Activated CD4-positive, alpha-beta T cell treated with anti-CD3 and anti-CD28 coated beads for 36 hours (primary cell): Measurements from ENCODE around the gene RPS4Y1. TPM values are rescaled to one million over a fixed set of nuclear protein-coding genes. Genes with fewer than 3 reads are reported as not detected.

Experiments
- ATAC-seq: fragments of 200-7000 bp; cut with Tn5 transposase; one replicate; pipeline ENCODE4 v1.10.0; 2021; ENCODE audit warnings: mild to moderate bottlenecking, moderate library complexity
- CTCF ChIA-PET: fragments of 350-600 bp; sonication (Branson Sonifier 250); formaldehyde crosslinking; loops from one replicate; lab custom pipeline; 2021; ENCODE audit warnings: antibody characterized with exemption; lab: Charles Lee
- POLR2A ChIA-PET: fragments of 350-600 bp; sonication (Branson Sonifier 250); formaldehyde crosslinking; loops from one replicate; lab custom pipeline; 2021; ENCODE audit warnings: antibody characterized with exemption, inconsistent platforms; lab: Charles Lee
- DNase-seq: peaks from one replicate; pipeline ENCODE4 v3.0.0-alpha.2; 2020
- H3K27ac Mint-ChIP-seq: one replicate; pipeline ENCODE4 v1.8.0; 2021; ENCODE audit warnings: mixed read lengths
- H3K27me3 Mint-ChIP-seq: one replicate; pipeline ENCODE4 v1.8.0; 2021; ENCODE audit warnings: mixed read lengths
- H3K36me3 Mint-ChIP-seq: one replicate; pipeline ENCODE4 v1.8.0; 2021; ENCODE audit warnings: low read depth, mixed read lengths
- H3K4me1 Mint-ChIP-seq: one replicate; pipeline ENCODE4 v1.8.0; 2021; ENCODE audit warnings: mixed read lengths
- H3K4me3 Mint-ChIP-seq: one replicate; pipeline ENCODE4 v1.8.0; 2021; ENCODE audit warnings: mild to moderate bottlenecking, moderate library complexity, mixed read lengths
- H3K9me3 Mint-ChIP-seq: one replicate; pipeline ENCODE4 v1.8.0; 2021; ENCODE audit warnings: low read depth, mixed read lengths
- intact Hi-C, 2 experiments: fragments of 100-400 bp; cut with DNase I in 1 of 2; cut with micrococcal nuclease in 1 of 2; formaldehyde crosslinking; loops; one replicate each; pipeline versions ENCODE4 v1.14.2 to v1.15.1; 2022 to 2024; cut with DNase I, micrococcal nuclease
- total RNA-seq, 2 experiments: library from RNA; stranded (reverse); gene quantifications; one replicate each; pipeline ENCODE4 v1.2.3, GENCODE V29; 2021

Gene RPS4Y1
- total RNA-seq, 2 experiments from 2014 or later, result 286 to 350 TPM

DNA sequence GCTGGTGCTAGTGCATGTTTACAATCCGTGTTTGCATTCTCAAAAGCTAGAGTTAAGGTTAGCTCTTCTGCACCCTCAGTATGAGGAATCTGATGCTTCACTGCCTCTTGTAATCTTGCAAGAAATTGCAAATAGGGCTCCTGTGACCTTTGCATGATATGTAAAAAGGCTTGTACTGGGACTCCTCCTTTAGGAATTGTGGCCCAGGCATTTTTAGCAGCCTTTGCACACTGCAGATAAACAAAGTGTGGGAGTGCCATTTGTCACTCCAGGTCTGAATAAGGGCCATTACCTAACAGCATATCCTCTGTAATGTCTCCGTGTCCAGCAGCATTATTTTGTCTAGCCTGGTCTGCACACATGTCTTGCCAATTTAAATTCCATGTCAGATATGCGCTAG, 44.5 kb downstream of the RPS4Y1 start:
- H3K27me3 Mint-ChIP-seq, result no peaks in the 10 kb centered on the region
- peaks cover 3% of the 10 kb centered on the region for H3K9me3 Mint-ChIP-seq
- DNase-seq (no peak), ATAC-seq (no peak)
- CTCF ChIA-PET, result no interaction called here
- intact Hi-C loops, result loop anchor here in 1 of 2 experiments (5.0 kb wide), 1 partner anchor 51 kb away; the partner anchor contains the start of gene ZFY
- H3K4me1 Mint-ChIP-seq, result peaks cover 20% of the 10 kb centered on the region
- no peak overlapping the region for H3K27ac Mint-ChIP-seq
- H3K4me3 Mint-ChIP-seq, result no peak overlapping the region
- H3K36me3 Mint-ChIP-seq, result peaks cover 7% of the 10 kb centered on the region
- POLR2A ChIA-PET, result no interaction called here

DNA sequence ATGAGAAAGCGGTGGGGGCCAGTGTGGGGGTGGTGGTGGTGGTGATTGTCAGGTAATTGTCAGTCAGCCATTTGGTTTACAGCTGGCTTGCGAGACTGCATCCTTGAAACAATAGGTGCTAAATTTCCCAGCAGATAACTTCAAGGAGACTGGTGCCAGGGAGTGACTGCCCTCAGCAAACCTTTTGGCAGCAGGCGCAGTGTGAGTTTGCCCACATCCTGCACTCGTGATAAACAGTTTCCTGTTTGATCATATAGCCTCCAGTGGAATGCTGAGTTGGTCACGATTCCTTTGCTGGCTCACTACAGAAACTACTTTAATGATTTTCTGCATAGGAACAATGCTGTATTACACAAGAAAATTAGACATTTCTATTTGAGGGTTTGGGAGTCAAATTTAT, 46.0 kb downstream of the RPS4Y1 start:
- peaks cover 3% of the 10 kb centered on the region for H3K9me3 Mint-ChIP-seq
- ChIA-PET POLR2A (no interaction called here), CTCF (interaction anchor here (0.6 kb wide), 1 partner anchor 27 kb away, joined by 3 read pairs; no protein-coding TSS in a partner anchor)
- H3K36me3 Mint-ChIP-seq, result peaks cover 5% of the 10 kb centered on the region
- H3K27me3 Mint-ChIP-seq, result no peaks in the 10 kb centered on the region
- H3K4me1 Mint-ChIP-seq, result peaks cover 20% of the 10 kb centered on the region
- DNase-seq (peak; percentile 62), ATAC-seq (peak; percentile 55)
- H3K27ac Mint-ChIP-seq, result peak overlapping the region; percentile 96
- intact Hi-C loops, result loop anchor here (1.0 to 5.0 kb wide), 2 partner anchors 46 to 50 kb away; partner anchors contain the start of genes RPS4Y1 (in 1 of the 2) and ZFY (in 1 of the 2)
- H3K4me3 Mint-ChIP-seq, result peak overlapping the region; percentile 58

DNA sequence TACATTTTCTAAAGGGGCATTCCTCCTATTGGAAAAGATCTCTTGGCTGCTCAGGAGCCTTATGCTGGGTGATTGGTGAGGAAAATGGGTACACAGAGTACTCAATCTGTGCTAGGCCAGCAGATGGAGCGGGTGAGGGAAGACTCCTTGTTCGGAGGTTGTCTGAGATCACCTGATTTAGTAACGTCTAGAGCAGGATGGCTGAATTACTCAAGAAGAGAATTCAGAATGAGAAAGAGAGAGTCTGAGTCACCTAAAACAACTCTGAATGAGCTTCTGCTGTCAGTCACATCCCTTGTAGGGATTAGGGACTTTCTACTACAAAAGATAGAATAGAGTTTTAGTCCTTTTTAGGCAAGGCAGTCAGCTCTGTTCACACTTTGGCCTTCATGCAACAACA, 46.6 kb downstream of the RPS4Y1 start:
- intact Hi-C loops, result loop anchor here (1.0 to 5.0 kb wide), 3 partner anchors 47 to 49 kb away; partner anchors contain the start of genes RPS4Y1 (in 1 of the 2) and ZFY (in 1 of the 2)
- DNase-seq (peak; percentile 57), ATAC-seq (peak; percentile 95)
- Mint-ChIP-seq H3K4me3 (peak overlapping the region; percentile 58), H3K9me3 (peaks cover 3% of the 10 kb centered on the region), H3K36me3 (peaks cover 5% of the 10 kb centered on the region), H3K27ac (peak overlapping the region; percentile 96), H3K27me3 (no peaks in the 10 kb centered on the region), H3K4me1 (peaks cover 20% of the 10 kb centered on the region)
- CTCF ChIA-PET, result interaction anchor here (0.6 kb wide), 1 partner anchor 27 kb away, joined by 3 read pairs; no protein-coding TSS in a partner anchor
- POLR2A ChIA-PET, result no interaction called here

DNA sequence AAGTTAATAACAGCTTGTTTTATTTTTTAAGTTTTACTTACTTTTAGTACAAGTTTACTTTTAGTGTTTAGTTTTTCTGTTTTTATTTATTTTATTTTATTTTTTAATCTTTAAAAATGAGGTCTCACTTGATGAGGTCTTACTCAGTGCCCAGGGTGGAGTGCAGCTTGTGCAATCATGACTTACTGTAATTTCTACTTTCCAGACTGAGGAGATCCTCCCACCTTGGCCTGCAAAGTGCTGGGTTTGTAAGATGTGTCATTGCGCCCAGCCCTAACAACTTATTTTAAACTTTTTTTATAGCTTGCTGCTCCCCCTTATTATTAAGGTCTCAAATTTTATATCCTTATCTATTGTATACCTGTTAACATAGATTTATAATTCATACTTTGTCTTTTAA, 52.1 kb downstream of the RPS4Y1 start:
- DNase-seq (no peak), ATAC-seq (no peak)
- Mint-ChIP-seq H3K4me3 (no peak overlapping the region), H3K36me3 (no peaks in the 10 kb centered on the region), H3K4me1 (peaks cover 1% of the 10 kb centered on the region), H3K27me3 (no peaks in the 10 kb centered on the region), H3K27ac (no peak overlapping the region), H3K9me3 (no peaks in the 10 kb centered on the region)
- ChIA-PET POLR2A (no interaction called here), CTCF (no interaction called here)
- intact Hi-C loops, result no loop called here

DNA sequence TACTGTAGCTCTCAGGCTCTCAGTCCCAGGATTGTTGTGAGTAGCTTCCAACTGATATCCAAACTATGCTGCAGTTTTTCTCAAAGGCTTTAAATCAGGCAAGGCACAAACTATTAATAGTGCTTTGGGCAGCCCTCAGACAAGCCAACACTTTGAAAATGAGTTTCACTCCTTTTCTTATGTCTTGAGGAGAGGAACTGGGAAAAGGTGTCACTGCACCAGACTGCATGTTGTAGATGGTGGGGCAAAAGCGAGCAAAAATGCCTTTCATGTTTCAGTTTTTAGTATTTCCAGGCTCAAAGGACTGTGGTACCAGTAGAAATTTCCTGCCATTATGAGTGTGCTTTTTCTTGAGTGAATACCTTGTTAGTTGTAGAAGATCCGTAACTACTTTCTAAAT, 54.6 kb downstream of the RPS4Y1 start:
- DNase-seq, result no peak
- Mint-ChIP-seq H3K27ac (no peak overlapping the region), H3K4me3 (no peak overlapping the region), H3K36me3 (no peaks in the 10 kb centered on the region), H3K9me3 (no peaks in the 10 kb centered on the region), H3K27me3 (no peaks in the 10 kb centered on the region), H3K4me1 (no peaks in the 10 kb centered on the region)
- ChIA-PET CTCF (no interaction called here), POLR2A (no interaction called here)
- intact Hi-C loops, result no loop called here
- ATAC-seq, result no peak

DNA sequence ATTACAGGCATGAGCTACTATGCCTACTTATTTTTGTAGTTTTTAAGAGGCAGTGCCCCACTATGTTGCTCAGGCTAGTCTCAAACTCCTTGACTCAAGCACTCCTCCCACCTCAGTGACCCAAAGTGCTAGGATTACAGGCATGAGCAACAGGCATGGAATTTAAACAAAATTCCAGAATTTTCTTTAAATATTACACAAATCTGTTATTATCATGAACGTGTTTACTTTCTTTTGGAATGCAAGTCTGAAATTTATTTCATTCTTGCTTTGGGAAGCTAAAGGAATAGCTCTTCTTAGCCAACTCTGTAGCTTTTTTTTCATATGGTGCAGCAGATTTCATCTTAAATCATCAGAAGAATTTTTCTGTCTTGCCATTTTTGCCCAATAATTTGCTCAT, 66.0 kb downstream of the RPS4Y1 start:
- ChIA-PET POLR2A (interaction anchor here (0.6 kb wide), 1 partner anchor 110 kb away, joined by 3 read pairs; no protein-coding TSS in a partner anchor), CTCF (no interaction called here)
- intact Hi-C loops, result no loop called here
- H3K27ac Mint-ChIP-seq, result no peak overlapping the region
- peaks cover 4% of the 10 kb centered on the region for H3K9me3 Mint-ChIP-seq
- H3K4me1 Mint-ChIP-seq, result peaks cover 2% of the 10 kb centered on the region
- DNase-seq (no peak), ATAC-seq (no peak)
- no peaks in the 10 kb centered on the region for H3K27me3 Mint-ChIP-seq
- peaks cover under 1% of the 10 kb centered on the region for H3K36me3 Mint-ChIP-seq
- H3K4me3 Mint-ChIP-seq, result no peak overlapping the region

DNA sequence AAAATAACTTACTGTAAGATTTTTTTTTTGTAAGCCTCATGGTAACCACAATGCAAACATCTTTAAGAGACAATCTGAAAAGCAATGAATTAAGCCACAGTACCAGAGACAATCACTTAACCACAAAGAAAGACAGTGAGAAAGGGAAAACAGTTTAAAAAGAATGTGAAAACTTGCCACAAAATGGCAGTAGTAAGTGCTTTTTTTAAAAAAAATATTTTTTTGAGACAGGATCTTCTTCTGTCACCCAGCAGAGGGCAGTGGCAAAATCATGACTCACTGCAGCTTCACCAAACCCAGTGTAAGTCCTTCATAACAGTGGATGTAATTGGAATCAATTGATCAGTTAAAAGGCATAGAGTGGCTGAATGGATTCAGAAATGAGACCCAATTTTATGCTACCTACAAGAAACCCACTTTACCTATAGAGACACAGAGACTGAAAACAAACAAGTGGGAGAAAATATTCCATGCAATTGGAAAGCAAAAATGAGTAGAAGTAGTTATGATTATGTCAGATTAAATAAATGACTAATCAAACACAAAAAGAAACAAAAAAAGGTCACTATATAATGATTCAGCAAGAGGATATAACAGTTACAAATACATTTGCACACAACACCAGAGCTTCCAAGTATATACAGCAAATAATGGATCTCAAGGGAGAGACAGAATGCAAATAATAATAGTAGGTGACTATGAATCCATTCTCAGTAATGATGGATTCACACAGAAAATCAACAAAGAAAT, 71.8 kb downstream of the RPS4Y1 start:
- Mint-ChIP-seq H3K4me1 (peaks cover 10% of the 10 kb centered on the region), H3K4me3 (no peak overlapping the region), H3K27me3 (no peaks in the 10 kb centered on the region), H3K9me3 (peaks cover 2% of the 10 kb centered on the region), H3K36me3 (peaks cover 3% of the 10 kb centered on the region), H3K27ac (no peak overlapping the region)
- intact Hi-C loops, result loop anchor here in 1 of 2 experiments (2.0 kb wide), 1 partner anchor 22 kb away; the partner anchor contains the start of gene ZFY
- CTCF ChIA-PET, result interaction anchor here (0.7 kb wide), 2 partner anchors 12 to 61 kb away, joined by 3 read pairs; no protein-coding TSS in a partner anchor
- POLR2A ChIA-PET, result interaction anchor here (1.0 kb wide), 1 partner anchor 23 kb away, joined by 3 read pairs; no protein-coding TSS in a partner anchor
- ATAC-seq (peak; percentile 76), DNase-seq (peak; percentile 54)

Other genes with a start within 250 kb of the RPS4Y1 start
- gene SRY, start 53.9 kb upstream of the RPS4Y1 start, total RNA-seq, result not detected
- 10 to 100 TPM; 12.4 to 16.6 TPM for gene ZFY, start 93.8 kb downstream of the RPS4Y1 start, total RNA-seq